Stimulated activated CD4-positive, alpha-beta T cell treated with anti-CD3 and anti-CD28 coated beads, Interleukin-2, amount 100 ng/mL, for 48 hours (primary cell): Measurements from ENCODE around the gene PRSS56.

Experiments
- DNase-seq, 2 donors: peaks; one replicate each; pipeline ENCODE4 v3.0.0-alpha.2; 2020

Gene PRSS56

GRCh38 chr2:232502911-232503808 is 17.0 kb upstream of the PRSS56 start:
- DNase-seq, result peak; percentile 21 to 34

GRCh38 chr2:232503809-232504323 is 16.3 kb upstream of the PRSS56 start:
- no peak for DNase-seq

GRCh38 chr2:232504438-232504837 is 15.8 kb upstream of the PRSS56 start:
- no peak for DNase-seq

GRCh38 chr2:232505856-232506255 is 14.3 kb upstream of the PRSS56 start:
- no peak for DNase-seq

GRCh38 chr2:232506709-232507108 is 13.5 kb upstream of the PRSS56 start:
- DNase-seq, result no peak

- DNase-seq, result no peak
These were observed 11.9 kb upstream of the PRSS56 start for GRCh38 chr2:232508251-232508650.

GRCh38 chr2:232511336-232511890 is 8.8 kb upstream of the PRSS56 start:
- no peak for DNase-seq

- DNase-seq, result no peak
These were observed 7.6 kb upstream of the PRSS56 start for GRCh38 chr2:232512602-232513001.

- DNase-seq, result no peak
These were observed 6.8 kb upstream of the PRSS56 start for GRCh38 chr2:232513353-232513752.

- DNase-seq, result no peak
These were observed 4.5 kb upstream of the PRSS56 start for GRCh38 chr2:232515639-232516038.

GRCh38 chr2:232516551-232516950 is 3.6 kb upstream of the PRSS56 start:
- no peak for DNase-seq

- DNase-seq, result no peak
These were observed 1.3 kb upstream of the PRSS56 start for GRCh38 chr2:232518844-232519243.

GRCh38 chr2:232520489-232520888 is 301 bp downstream of the PRSS56 start:
- DNase-seq, result no peak

GRCh38 chr2:232521098-232521497 is 910 bp downstream of the PRSS56 start:
- DNase-seq, result no peak

- DNase-seq, result peak; percentile 63 to 81
These were observed 1.9 kb downstream of the PRSS56 start for GRCh38 chr2:232521959-232522622.

GRCh38 chr2:232522623-232523401 is 2.6 kb downstream of the PRSS56 start:
- DNase-seq, result no peak

- no peak for DNase-seq
These were observed 3.2 kb downstream of the PRSS56 start for GRCh38 chr2:232523402-232523681.

GRCh38 chr2:232523682-232524597 is 3.8 kb downstream of the PRSS56 start:
- DNase-seq, result peak in 1 of 2 donors; percentile 32

- DNase-seq, result no peak
These were observed 4.6 kb downstream of the PRSS56 start for GRCh38 chr2:232524771-232525170.

GRCh38 chr2:232525199-232525598 is 5.0 kb downstream of the PRSS56 start:
- no peak for DNase-seq

GRCh38 chr2:232525791-232526371 is 5.7 kb downstream of the PRSS56 start, which contains the start of gene CHRND:
Gene CHRND (plus strand): TSS chr2:232526160. CDS start chr2:232526216, 56 bp downstream.
- DNase-seq, result no peak
